ENCODE measurements around the gene ARPIN.

ARPIN gene

GRCh38 chr15:89912145-89912673 is 543 bp downstream of the ARPIN start:
- DNase-seq: peak; percentile 14 to 88 (median 38)
- intact Hi-C loops (cut with DNase I): no loop called here

- DNase-seq: no peak
- intact Hi-C loops (cut with DNase I): no loop called here
Observed at GRCh38 chr15:89910891-89911626, 1.7 kb downstream of the ARPIN start.

- no peak for DNase-seq
- intact Hi-C loops (cut with DNase I): no loop called here
Observed at GRCh38 chr15:89909611-89910010, 3.1 kb downstream of the ARPIN start.

- intact Hi-C loops (cut with DNase I): no loop called here
- peak in 1 of 10 donors; percentile 12 for DNase-seq
Observed at GRCh38 chr15:89908226-89908625, 4.5 kb downstream of the ARPIN start.

GRCh38 chr15:89907289-89907688 is 5.5 kb downstream of the ARPIN start:
- DNase-seq: peak in 1 of 10 donors; percentile 36
- intact Hi-C loops (cut with DNase I): no loop called here

- peak in 1 of 10 donors; percentile 61 for DNase-seq
- intact Hi-C loops (cut with DNase I): no loop called here
Observed at GRCh38 chr15:89905846-89906378, 6.8 kb downstream of the ARPIN start.

GRCh38 chr15:89904519-89904918 is 8.2 kb downstream of the ARPIN start:
- intact Hi-C loops (cut with DNase I): no loop called here
- peak in 2 of 10 donors; percentile 50 to 55 for DNase-seq

GRCh38 chr15:89903858-89904130 is 9.0 kb downstream of the ARPIN start:
- intact Hi-C loops (cut with DNase I): no loop called here
- peak in 2 of 10 donors; percentile 67 to 68 for DNase-seq

GRCh38 chr15:89903015-89903857 is 9.5 kb downstream of the ARPIN start:
- DNase-seq: peak in 2 of 10 donors; percentile 33 to 57
- intact Hi-C loops (cut with DNase I): no loop called here

GRCh38 chr15:89900849-89901248 is 11.9 kb downstream of the ARPIN start:
- intact Hi-C loops (cut with DNase I): no loop called here
- DNase-seq: peak in 2 of 10 donors; percentile 29 to 38

GRCh38 chr15:89899951-89900567 is 12.7 kb downstream of the ARPIN start:
- intact Hi-C loops (cut with DNase I): loop anchor here (10.0 kb wide), 1 partner anchor 105 kb away; the partner anchor contains the start of gene ZNF710

GRCh38 chr15:89899295-89899945 is 13.3 kb downstream of the ARPIN start:
- intact Hi-C loops (cut with DNase I): loop anchor here (10.0 kb wide), 1 partner anchor 105 kb away; the partner anchor contains the start of gene ZNF710

More at GRCh38 chr15:89899951-89900567, 12.7 kb downstream of the ARPIN start:
- peak in 2 of 10 donors; percentile 7 to 55 for DNase-seq

GRCh38 chr15:89898614-89899294 is 14.0 kb downstream of the ARPIN start:
- peak in 6 of 10 donors; percentile 23 to 84 (median 53) for DNase-seq
- intact Hi-C loops (cut with DNase I): loop anchor here (10.0 kb wide), 1 partner anchor 106 kb away; the partner anchor contains the start of gene ZNF710

More at GRCh38 chr15:89899295-89899945, 13.3 kb downstream of the ARPIN start:
- DNase-seq: peak in 2 of 10 donors; percentile 33 to 65

- intact Hi-C loops (cut with DNase I): loop anchor here (10.0 kb wide), 1 partner anchor 107 kb away; the partner anchor contains the start of gene ZNF710
- DNase-seq: no peak
Observed at GRCh38 chr15:89898146-89898545, 14.6 kb downstream of the ARPIN start.

- peak; percentile 84 to 98 (median 92) for DNase-seq
- intact Hi-C loops (cut with DNase I): loop anchor here (5.0 to 10.0 kb wide), 2 partner anchors 111 to 178 kb away; partner anchors contain the start of gene ZNF710
Observed at GRCh38 chr15:89893696-89894447, 18.9 kb downstream of the ARPIN start, which contains the start of gene AP3S2. Gene AP3S2, minus strand, starts transcription at chr15:89893994. Its CDS starts 45 bp downstream, at chr15:89893949.

- intact Hi-C loops (cut with DNase I): loop anchor here (5.0 to 10.0 kb wide), 2 partner anchors 112 to 179 kb away; partner anchors contain the start of gene ZNF710
- DNase-seq: no peak
Observed at GRCh38 chr15:89893027-89893426, 19.7 kb downstream of the ARPIN start.

- DNase-seq: no peak
- intact Hi-C loops (cut with DNase I): no loop called here
Observed at GRCh38 chr15:89888214-89888804, 24.4 kb downstream of the ARPIN start.

- intact Hi-C loops (cut with DNase I): no loop called here
Observed at GRCh38 chr15:89885611-89886010, 27.1 kb downstream of the ARPIN start.

More at GRCh38 chr15:89885611-89886010, 27.1 kb downstream of the ARPIN start:
- DNase-seq: no peak

Data from posterior cingulate gyrus (tissue), 11 donors.